Keratinocyte (primary cell): ENCODE measurements around the gene CRYAA.
"Not testable (repeated sequence)": the region's sequence is repeated elsewhere in the genome, so short reads cannot be mapped to it uniquely, and the experiment has no call there.

Source experiments
- CTCF ChIP-seq, 3 experiments: IDR thresholded peaks in 1 of 3; conservative IDR thresholded peaks in 1 of 3; optimal IDR thresholded peaks in 1 of 3; 2 replicates in 2 of 3; 3 replicates in 1 of 3; pipeline versions ENCODE3 to v1.5.1; 2011; ENCODE audit warnings: low read length in 3 of 3, mild to moderate bottlenecking in 3 of 3, moderate library complexity in 2 of 3, control low read depth in 1 of 3, inconsistent platforms in 1 of 3; ENCODE audit not compliant: insufficient read depth in 2 of 3; ENCODE audit errors: extremely low read depth in 1 of 3
- EZH2 ChIP-seq: IDR thresholded peaks from one replicate; pipeline ENCODE4 v1.6.1; 2012; ENCODE audit warnings: inconsistent platforms, mild to moderate bottlenecking, low read length, moderate library complexity

- TF ChIP-seq CTCF (optimal IDR thresholded peaks at IDR 0.05 in 1 of 3, IDR thresholded peaks at IDR 0.05 in 1 of 3, conservative IDR thresholded peaks at IDR 0.05 in 1 of 3; ENCODE audit: extremely low read depth in 1 of 3, insufficient read depth in 2 of 3, low read length in 3 of 3); EZH2: not testable (repeated sequence)
These were observed 8.5 kb downstream of the CRYAA start for GRCh38 chr21:43177043-43177906.
